GM19372 (cell line): ENCODE measurements around the gene MED12L.

Experiments used
- ATAC-seq: cut with Tn5 transposase; IDR thresholded peaks from one replicate; pipeline ENCODE4 v1.9.1; 2021; ENCODE audit warnings: mild to moderate bottlenecking, low read depth, moderate library complexity; ENCODE audit not compliant: unreplicated experiment

Gene MED12L

DNA sequence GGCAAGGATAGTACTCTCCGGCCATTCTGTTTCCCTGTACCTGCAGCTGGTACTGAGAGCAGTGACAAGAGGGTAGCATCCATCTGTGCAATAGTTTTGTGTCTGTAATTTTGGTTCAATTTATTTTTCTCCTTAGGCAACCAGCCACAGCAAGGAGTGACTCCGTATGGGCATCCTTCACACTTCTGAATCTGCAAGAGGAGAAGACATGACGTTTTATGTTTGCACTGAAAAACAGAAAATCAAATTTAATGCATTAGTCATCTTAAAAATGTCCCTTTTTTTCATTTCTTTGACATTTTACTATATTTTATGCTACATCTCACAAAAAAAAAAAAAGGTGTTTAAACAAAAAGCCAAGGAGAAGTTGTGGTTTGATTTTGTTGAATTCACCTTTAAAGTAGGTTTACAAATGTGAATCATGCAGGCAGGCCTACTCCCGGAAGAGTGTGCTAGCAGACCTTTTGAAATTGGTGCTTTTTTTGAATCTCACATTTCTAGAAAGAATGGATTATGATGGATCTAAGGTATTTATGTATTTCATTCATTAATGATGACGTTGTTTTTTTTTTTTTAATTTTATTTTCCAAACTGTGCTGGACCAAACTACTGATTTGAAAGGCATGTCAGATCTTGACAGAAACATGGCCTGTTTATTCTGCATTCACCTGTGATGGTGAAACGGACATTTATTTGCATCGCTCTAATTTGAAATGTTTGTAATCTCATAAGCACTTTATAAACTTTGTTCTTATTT is 347.3 kb downstream of the MED12L start:
- no peak for ATAC-seq

DNA sequence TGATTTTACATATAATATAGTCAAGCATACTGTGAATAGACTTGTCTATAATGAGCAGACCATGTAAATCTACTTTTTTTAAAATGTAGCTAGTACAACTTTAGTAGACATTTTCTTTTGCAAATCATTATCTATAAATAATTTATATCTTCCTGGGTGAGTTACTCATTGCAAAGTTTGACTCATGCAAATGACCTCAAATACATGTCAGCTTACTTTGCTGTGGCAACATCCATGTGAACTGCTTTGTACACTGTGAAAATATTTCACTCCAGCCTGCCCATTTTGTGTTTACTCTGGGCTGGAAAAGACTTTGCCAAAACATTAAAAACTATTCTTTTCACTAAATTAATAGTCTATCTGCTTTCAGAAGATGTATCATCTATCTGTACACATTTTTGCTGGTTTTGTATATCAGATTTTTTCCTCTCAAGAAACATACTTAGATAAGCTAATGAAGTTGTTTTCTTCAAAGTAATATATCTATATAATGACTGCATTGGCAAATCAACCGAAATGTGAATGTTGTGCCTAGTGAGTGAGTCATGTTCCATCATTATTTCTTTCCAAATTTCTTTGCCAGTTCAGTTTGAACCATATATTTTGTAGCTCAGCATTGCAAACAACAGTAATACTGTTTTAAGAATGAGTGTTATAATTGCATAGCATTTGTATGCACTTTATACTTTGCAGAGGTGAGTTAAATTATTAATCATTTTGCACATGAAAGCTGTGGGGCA is 348.9 kb downstream of the MED12L start:
- no peak for ATAC-seq

DNA sequence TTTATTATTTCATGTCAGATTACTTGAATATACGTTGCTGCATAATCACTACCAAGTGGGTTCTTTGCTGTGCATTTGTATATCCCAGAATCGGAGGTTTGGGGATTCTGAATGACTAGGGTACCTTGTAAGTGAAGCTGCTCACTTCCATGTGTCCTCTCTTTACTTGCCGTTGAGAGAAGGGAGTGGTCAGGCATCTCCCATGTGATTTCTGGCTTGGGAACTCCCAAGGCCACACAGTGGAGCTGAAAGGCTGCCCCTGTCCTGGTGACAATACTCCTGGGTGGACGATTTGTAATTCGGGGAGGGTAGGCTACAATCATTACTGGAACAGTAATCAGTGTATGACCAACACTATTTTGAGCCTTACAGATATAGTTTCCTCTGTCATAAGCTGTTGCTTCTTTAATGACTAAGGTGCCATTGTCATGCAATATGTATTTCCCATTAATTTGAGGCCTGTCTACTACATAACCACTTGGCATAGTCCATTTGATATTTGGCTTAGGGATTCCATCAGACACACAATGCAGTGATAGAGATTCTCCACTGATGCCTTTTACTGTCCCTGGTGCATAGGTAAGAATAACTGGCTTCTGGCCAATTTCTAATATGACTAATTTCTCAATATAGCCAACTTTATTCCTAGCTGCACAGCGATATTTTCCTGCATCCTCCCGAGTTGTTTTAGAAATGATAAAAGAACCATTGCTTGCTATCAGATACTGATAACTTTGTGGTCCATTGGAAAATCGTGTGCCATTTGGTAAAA is 351.4 kb downstream of the MED12L start:
- ATAC-seq: no peak

DNA sequence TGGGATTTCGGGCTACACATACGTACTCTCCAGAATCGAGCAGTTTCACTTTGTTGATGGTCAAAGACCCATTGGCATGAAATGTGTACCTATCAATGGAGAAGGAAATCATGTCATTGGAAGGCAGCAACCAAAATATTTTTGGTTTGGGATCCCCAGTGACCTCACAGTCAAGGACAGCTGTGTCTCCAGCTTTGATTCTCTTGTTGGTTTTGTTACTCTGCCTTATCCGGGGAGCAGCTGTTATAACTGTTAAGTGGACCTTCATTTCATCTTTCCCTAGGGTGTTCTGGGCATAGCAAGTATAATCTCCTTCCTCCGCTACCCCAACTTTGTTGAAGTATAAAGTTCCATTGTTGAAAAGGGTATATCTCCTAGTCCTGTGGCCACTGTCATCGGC is 352.4 kb downstream of the MED12L start:
- no peak for ATAC-seq

DNA sequence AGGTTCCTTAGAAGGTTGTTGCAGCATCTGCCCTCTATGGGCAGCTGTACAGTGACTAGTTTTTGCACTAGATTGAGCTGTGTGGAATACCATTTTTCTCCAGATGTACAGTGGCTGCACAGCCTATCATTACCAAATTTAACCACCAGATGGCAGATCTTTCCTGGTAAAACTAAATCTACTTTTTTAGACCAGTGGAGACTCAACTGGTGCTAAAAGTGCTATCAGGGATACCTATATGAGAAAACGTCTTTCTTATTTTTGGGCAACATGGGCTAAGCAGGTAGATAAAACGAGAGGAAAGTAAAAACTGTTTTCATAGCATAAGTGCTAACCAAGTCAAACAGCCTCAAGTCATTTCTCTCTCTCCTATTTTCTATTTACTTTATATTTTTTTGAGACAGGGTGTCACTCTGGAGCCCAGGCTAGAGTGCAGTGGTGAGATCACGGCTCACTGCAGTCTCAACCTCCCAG is 354.2 kb downstream of the MED12L start:
- peak; percentile 75 for ATAC-seq

DNA sequence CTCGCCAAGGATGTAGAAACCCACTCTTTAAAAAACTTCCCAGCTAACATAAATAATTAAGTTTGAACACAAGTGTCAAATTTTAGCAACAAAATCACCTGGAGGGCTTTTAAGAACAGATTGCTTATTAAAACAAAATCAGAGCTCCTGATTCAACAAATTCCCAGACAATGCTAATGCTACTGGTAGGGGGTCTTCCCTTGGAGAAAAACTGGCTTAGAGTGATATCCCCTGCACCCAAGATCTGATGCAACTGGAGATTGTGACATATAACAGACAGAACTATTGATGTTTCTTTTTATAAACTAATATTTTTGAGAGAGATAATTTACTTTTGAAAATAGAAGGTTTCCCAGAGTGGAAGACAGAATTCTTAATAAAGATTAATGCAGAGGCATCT is 355.5 kb downstream of the MED12L start:
- ATAC-seq: no peak

DNA sequence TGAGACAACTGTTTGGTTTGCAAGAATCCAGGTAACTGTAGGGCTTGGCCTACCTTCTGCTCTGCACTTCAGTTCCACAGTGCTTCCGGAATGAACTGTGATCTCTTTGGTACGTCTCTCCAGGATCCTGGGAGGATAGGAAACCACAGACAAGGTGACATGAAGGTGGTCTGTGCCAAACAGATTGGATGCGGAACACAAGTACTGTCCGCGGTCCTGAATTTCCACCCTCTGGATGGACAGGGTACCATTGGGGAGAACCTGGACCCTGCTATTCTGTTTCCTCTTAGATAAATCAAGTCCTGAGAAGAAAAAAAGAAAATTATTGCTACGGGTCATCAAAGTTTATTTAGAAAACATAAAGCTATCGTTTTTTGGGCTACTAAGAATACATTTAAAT is 358.1 kb downstream of the MED12L start:
- no peak for ATAC-seq

DNA sequence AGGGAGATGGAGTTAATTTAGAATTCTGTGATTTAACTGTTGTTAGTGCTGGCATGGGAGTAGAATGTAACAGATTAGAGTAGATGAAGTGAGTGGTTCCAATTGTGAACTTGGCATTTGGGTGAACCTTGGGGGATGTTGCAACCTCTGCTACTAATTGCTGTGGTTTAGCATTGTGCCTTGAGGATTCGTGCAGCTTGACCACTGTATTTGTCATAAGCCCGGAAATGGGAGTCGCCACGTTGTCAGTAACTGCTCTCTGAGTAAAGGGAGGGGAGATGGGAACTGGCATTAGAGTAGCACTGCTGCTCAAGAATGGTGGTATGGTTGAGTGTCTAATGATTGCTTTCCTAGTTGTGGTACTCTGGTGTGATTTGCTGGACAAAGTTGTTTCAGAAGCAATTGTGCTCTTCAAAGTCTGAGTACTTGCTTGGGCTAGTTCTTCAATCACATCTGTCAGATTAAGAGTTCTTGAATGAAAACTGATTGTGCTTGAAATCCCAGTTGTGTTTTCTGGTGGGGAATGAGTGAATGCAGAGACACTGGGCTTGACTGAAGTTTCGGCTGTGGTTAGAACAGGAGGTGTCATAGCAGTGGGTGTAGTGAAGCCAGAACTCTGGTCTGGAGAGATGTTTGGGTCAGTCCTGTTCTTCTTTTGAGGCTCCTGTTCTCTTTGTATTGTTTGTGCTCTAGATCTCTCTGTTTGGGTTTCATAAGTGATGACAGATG is 360.0 kb downstream of the MED12L start:
- ATAC-seq: no peak

DNA sequence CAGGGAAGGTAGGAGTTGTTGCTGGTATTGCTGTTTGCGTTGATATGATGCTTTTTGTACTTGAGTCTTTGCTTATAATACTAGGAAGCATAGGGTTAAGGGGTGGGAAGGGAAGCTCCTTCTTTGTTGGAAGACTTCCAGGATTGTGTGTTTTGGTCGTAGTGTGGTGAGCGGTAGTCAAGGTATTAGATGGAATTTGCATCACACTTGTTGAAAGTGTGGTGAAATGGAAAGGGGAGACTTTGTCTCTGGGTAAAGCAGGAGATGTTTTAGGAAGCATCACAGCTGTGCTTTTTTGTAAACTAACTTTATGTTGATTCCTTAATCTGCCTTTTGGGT is 360.5 kb downstream of the MED12L start:
- ATAC-seq: no peak

DNA sequence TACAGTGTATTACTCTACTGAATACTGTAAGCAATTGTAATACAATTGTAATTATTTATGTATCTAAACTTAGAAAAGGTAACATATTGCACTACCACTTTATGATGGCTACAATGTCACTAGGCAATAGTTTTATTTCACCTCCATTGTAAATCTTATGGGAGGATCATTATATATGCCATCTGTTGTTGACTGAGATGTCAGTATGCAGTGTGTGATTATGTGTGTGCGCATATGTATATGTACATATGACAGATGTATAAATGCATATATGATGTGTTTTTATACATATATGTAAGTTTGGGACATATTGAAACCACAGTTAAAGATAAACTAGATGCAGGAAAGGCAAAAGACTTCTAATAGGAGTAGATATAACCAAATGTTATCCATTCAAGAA is 366.9 kb downstream of the MED12L start:
- no peak for ATAC-seq

DNA sequence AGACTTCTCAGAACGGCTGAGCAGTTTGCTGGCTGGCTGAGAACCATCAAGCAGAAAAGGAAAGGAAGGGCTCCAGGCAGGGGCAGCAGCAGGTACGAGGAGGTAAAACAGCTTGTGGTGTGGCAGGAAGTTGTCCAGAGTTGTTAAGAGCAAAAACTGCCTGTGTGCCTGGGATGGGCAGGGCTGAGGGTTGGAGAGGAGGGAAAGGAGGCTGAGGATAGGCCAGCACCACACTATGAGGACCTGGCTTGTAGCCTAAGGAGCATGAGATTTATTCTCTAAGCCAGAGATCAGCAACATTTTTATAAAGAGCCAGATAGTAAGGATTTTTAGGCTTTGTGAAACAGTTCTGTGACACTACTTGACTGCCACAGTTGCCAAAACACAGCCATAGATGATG is 367.4 kb downstream of the MED12L start:
- no peak for ATAC-seq

DNA sequence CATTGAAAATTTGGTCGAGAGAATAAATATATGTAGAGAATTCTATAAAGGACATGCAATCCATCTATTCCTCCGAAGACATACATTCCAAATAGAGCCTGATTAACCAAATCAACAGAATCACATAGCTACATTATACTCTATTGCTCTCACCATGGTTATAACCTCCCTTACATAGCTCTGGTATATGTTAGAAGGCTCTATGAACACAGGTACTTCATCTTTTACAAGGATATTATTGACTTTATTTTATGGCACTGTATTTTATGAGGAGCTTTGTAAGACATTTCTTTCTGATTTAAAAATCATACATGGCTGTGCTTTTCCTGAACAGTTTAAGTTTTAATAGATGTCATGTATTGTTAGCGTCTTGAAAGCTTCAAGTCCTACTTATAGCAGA is 370.6 kb downstream of the MED12L start:
- ATAC-seq: no peak

DNA sequence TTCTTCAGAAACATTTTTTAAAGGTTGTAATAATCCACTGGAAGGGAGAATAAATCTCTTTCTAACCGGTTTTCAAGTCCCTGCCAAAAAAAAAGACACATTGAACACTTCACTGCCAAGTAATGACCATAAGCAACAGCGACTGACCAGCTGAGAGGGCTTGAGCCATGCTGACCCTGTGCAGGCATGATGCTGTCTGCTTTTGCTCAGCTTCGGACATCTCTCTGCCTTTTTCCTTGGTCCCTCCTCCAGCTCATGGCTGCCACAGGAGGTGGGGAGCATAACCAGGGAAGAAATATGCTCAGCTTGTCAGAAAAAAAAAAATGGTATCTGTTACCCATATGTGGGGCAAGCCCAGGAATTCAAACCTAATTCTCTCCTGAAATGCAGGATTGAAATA is 373.9 kb downstream of the MED12L start:
- no peak for ATAC-seq

DNA sequence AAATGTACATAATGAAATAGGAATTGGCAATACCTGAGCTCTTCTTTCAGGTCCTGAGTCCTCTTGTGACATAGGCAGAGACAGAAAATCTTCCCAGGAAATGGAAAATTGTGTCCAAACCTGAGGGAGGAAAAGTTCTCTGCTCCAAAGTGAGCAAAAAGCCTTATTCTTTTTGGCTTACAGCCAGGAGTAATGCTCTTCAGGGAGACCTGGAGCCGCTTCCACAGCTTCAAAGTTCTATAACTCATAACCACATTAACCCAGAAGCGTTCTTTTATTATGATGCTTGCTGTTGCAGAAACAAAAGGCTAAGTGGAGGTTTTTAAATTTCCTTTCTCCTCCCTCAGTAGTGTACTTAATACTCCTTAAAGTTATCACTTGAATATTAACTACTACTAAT is 374.8 kb downstream of the MED12L start:
- ATAC-seq: no peak

DNA sequence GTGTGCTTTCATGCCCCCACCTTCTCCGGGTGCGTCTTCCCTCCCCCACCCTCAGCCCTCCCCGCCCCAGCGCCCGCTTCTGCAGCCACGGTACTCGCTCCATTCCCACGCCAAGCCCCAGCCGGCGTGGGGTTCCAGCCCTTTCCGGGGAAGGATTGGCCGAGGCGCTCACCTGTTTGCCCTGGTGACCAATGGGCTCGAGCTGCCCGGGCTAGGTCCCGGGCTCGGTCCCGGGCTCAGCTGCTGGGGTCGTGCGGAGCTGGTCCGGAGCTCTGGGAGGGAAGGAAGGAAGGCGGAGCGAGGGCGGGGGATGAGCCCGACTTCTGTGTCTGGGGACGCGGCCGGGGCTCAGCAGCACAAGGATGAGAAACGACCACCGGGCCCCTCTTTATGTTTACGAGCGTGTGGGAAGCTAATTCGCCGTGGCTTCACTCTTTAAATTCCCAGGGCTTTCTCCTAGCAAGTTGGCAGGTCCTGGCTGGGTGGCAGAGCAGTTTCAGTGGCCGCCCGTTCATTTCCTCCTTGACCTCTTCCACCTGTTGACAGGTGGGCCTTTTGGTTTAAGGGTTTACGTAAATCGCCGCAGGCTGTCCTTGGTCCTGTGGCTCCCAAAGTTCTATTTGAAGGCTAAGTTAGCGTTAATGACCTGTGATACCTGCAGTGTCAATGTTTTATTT is 375.4 kb downstream of the MED12L start, which contains the start of gene IGSF10:
Gene IGSF10 (minus strand): TSS at position 288 of the 677 bp plus-strand sequence. CDS start 2,352 bp downstream, outside the sequence.
- no peak for ATAC-seq

DNA sequence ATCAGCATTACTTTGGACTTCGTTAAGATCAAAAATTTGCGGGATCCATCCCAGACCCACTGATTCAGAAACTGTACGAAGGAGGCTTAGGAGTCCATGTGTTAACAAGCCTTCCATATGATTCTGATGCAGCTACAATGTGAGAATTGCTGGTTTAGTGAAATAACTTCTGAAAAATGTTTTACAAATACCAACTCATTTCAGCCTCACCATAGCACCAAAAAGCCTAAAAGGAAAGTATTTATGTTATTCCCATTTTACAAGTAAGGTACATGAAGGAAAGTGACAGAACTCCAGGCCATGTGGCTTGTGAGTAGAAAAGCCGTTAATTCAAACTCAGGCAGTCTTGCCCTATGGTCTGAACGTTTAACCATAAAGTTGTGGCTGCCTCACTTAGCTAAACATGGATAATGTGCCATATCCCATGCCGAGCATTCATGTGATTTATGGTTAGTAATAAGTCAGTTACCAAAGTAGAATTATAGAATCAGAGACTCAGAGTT is 376.9 kb downstream of the MED12L start:
- no peak for ATAC-seq

DNA sequence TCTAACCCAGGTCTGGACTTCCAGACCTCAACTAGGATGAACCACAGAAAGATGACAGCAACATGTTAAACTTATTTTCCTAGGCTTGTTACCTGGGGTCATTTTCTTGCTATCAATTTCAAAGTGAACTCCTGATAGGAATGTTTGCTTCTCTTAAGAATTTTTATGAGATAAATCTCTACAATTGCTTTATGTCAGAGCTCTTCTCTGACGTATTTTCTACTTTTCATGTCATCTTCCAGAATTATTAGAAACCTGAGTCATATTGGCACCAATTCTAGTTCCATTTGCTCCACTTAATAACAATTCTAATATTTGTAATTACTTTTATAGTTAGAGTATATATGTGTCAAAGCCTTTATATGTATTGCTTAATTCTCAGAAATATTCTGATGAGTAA is 377.5 kb downstream of the MED12L start:
- ATAC-seq: no peak

DNA sequence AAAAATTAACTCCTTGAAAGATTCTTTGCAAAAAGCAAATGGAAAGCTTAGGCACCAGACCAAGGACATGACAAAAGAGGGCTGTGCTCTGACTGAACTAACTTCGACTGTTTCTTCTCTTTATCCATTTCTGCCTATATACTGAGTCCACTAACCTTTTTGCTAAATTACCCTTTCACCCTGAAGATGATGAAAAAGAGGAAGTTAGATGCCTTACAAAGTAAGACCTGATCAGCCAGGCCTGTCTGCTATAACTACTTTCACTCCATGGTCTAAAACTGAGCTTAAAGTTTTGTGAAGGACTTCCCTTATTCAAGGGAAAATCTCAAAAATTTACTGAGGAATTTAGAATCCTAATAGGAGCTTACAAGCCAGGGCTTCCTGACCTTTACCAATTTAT is 381.6 kb downstream of the MED12L start:
- ATAC-seq: no peak

DNA sequence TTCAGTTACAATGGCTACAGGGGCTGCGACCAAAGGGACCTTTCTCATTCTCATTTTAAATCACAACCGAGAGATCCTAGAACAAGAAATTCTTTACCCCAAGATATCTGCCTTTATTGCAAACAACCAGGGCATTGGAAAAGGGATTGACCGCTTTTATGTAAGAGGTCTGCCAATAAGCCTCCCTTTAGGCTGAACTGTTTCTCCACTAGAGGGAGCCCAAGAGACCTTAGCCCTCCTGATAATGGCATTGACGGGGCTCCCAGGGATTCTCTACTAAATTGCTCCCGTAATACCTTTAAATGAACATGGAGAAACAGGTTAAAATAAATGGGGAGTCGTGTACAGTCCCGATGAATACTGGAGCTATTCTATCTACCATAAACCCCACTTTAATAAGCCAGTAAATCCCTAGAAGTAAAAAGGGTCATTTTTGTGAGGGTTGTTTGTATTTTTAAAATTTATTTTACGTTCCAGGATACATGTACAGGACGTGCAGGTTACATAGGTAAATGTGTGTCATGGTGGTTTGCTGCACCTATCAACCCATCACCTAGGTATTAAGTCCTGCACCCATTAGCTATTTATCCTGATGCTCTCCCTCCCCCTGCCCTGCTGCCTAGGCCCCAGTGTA is 382.9 kb downstream of the MED12L start:
- ATAC-seq: no peak
